Hematopoietic multipotent progenitor cell treated with erythropoietin and hydrocortisone succinate and interleukin-3 and kit ligand, for 8 days (in vitro differentiated cells): ENCODE results near the gene THUMPD3.
A peak's percentile ranks its signal among the peaks of the same experiment; 100 is the strongest.

Source experiments
- DNase-seq: peaks from one replicate; pipeline ENCODE4 v3.0.0-alpha.2; 2015

THUMPD3 gene

GRCh38 chr3:9398700-9399336, 36.0 kb downstream of the THUMPD3 start:
- no peak for DNase-seq

- DNase-seq, result no peak
Observed at GRCh38 chr3:9399337-9399703, 36.5 kb downstream of the THUMPD3 start.

- peak; percentile 59 for DNase-seq
Observed at GRCh38 chr3:9399746-9400145, 36.9 kb downstream of the THUMPD3 start.

GRCh38 chr3:9400616-9401015, 37.8 kb downstream of the THUMPD3 start:
- no peak for DNase-seq

- DNase-seq, result no peak
Observed at GRCh38 chr3:9401986-9402385, 39.1 kb downstream of the THUMPD3 start.

- DNase-seq, result peak; percentile 45
Observed at GRCh38 chr3:9402410-9403228, 39.8 kb downstream of the THUMPD3 start.

GRCh38 chr3:9403463-9403862, 40.6 kb downstream of the THUMPD3 start:
- DNase-seq, result no peak

- DNase-seq, result peak; percentile 33
Observed at GRCh38 chr3:9404680-9405079, 41.8 kb downstream of the THUMPD3 start.

GRCh38 chr3:9405756-9406155, 42.9 kb downstream of the THUMPD3 start:
- no peak for DNase-seq

GRCh38 chr3:9406856-9407626, 44.2 kb downstream of the THUMPD3 start:
- DNase-seq, result no peak

GRCh38 chr3:9408061-9408460, 45.2 kb downstream of the THUMPD3 start:
- no peak for DNase-seq

GRCh38 chr3:9408546-9408945, 45.7 kb downstream of the THUMPD3 start:
- DNase-seq, result no peak

- DNase-seq, result no peak
Observed at GRCh38 chr3:9409981-9410854, 47.4 kb downstream of the THUMPD3 start.

- no peak for DNase-seq
Observed at GRCh38 chr3:9411302-9411701, 48.4 kb downstream of the THUMPD3 start.

GRCh38 chr3:9412293-9412692, 49.4 kb downstream of the THUMPD3 start:
- DNase-seq, result no peak

- DNase-seq, result no peak
Observed at GRCh38 chr3:9414826-9415225, 52.0 kb downstream of the THUMPD3 start.

GRCh38 chr3:9415485-9416138, 52.8 kb downstream of the THUMPD3 start:
- DNase-seq, result no peak

- DNase-seq, result no peak
Observed at GRCh38 chr3:9416139-9416780, 53.4 kb downstream of the THUMPD3 start.

GRCh38 chr3:9420850-9421549, 58.1 kb downstream of the THUMPD3 start:
- DNase-seq, result no peak

- peak; percentile 93 for DNase-seq
Observed at GRCh38 chr3:9422712-9423424, 60.0 kb downstream of the THUMPD3 start.
